Ramos (cell line): ENCODE measurements around the gene PTPRJ.

ENCODE experiments used
- in situ Hi-C: fragments of 300-500 bp; cut with MboI; formaldehyde crosslinking; loops from one replicate; pipeline ENCODE4 v1.14.3; 2022; ENCODE audit warnings: low sequenced_read_pairs; ENCODE audit not compliant: unreplicated experiment

Gene PTPRJ

GRCh38 chr11:47992959-47993820 lies 12.8 kb downstream of the PTPRJ start:
- in situ Hi-C loops = no loop called here

DNA sequence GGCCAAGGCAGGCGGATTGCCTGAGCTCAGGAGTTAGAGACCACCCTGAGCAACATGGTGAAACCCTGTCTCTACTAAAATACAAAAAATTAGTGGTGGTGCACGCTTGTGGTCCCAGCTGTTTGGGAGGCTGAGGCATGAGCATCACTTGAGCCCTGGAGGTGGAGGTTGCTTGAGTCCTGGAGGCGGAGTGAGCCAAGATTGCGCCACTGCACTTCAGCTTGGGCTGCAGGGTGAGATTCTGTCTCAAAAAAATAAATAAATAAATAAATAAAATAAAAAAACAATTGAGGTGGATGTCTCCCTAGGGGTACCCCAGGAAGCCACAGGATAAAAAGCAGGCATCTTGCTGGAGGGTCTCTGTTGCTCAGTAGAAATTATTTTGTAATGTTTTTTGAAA lies 14.1 kb downstream of the PTPRJ start:
- in situ Hi-C loops = no loop called here

DNA sequence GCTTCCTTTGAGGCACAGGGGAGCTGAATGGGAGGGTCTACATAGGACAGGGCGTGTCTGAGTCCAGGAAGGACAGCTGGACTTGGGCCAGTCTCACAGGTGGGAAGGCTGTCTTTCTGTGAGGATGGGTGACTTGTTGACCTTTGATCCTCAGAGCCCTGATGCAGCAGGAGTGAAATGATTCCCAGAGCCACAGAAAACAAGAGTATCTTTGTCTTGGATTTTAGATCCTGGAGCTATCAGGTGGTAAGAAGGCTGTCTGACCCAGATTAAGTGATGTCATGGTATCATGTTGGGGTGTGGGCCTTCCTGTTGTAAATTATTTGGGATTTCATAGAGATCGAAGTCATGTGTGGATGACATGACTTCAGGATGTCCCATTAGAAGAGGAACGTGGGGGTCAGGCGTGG lies 15.0 kb downstream of the PTPRJ start:
- in situ Hi-C loops = no loop called here

- in situ Hi-C loops = no loop called here
Measured at GRCh38 chr11:47997063-47998053, 17.0 kb downstream of the PTPRJ start.

- in situ Hi-C loops = no loop called here
Measured at GRCh38 chr11:47998345-47998732, 18.0 kb downstream of the PTPRJ start.

DNA sequence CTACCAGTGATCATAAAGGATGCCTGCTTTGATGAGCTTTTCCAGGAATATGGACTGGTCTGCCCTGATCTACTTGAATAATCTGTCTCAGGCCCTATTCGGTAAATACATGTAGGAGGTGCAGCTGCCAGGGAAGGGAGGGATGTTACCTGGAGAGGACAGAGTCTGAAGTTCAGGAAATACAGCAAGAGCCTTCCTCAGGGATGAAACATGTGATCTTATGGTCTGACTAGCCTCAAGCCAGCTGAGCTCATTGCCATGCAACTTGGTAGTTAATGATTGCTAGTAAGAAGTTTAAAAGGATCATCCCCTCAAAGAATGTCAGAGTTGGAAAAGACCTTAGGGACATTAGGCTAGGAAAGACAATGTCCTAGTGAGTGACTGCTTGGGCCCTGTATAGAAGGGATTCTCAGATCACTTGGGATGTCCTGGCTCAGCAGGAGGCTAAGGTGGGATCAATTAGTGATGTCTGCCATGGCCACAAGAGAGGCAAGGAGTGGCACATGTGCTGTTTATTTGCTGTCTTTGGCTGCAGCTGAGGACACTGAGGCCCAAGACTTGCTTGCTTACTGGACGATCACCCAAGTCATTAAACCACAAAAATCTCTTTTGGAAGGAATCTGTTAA lies 18.5 kb downstream of the PTPRJ start:
- in situ Hi-C loops = no loop called here

GRCh38 chr11:48000432-48000831 lies 20.1 kb downstream of the PTPRJ start:
- in situ Hi-C loops = no loop called here

GRCh38 chr11:48001438-48002021 lies 21.2 kb downstream of the PTPRJ start:
- in situ Hi-C loops = no loop called here

- in situ Hi-C loops = no loop called here
Measured at GRCh38 chr11:48002561-48002960, 22.2 kb downstream of the PTPRJ start.

DNA sequence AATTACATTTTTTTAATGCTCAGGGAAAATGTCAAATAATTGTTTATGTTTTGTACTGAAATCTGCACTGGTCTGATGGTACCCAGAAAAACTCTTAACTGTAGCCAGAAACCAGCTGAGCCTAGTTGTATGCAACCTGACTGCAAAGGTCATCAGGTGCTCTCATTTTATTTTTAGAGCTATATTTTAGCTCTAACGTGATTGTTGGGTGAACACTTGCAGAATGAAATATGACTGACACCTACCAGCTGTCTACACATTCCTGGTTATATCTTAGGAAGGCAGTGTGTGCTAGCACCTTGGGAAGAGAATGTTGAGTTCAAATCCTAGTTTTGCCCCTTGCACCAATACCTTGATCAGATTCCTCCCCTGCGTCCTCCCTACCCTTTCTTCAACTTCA lies 23.6 kb downstream of the PTPRJ start:
- in situ Hi-C loops = no loop called here

- in situ Hi-C loops = no loop called here
Measured at GRCh38 chr11:48004456-48004855, 24.1 kb downstream of the PTPRJ start.

GRCh38 chr11:48005136-48005535 lies 24.8 kb downstream of the PTPRJ start:
- in situ Hi-C loops = no loop called here

DNA sequence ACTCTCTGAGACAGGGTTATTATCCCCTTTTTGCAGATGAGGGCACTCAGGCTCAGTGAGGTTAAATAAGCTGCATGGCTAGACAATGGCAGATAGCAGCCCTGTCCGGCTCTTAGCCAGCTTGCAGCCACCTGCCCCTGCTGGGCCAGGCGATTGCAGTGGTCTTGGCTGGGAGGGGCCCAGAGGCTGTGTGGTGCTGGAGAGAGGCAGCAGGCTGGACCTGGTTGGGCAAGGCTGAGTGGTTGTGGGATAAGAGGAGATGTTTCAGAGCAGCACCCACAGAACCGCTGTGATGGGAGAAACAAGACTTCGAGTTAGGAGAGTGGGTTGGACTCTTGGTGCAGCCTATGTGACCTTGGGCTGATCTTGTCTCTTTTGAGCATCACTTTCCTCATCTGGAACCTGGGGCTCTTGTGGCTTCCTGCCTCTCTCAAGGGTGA lies 25.5 kb downstream of the PTPRJ start:
- in situ Hi-C loops = no loop called here

GRCh38 chr11:48006301-48006992 lies 26.1 kb downstream of the PTPRJ start:
- in situ Hi-C loops = no loop called here

GRCh38 chr11:48007677-48008076 lies 27.3 kb downstream of the PTPRJ start:
- in situ Hi-C loops = no loop called here

DNA sequence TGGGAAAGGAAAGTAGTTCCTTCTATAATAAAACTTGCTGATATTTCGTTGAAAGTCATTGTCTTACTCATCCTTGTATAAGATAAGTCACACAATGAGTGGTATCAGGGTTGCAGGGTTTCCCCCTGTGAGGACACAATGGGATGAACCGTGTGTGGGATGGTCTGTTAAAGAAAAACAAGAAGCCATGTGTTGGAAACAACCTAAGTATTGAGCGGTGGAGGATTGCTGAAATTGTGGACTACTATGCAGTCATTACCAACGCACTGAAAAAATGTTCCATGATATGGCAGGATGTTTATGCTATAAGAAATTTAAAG lies 28.6 kb downstream of the PTPRJ start:
- in situ Hi-C loops = no loop called here

DNA sequence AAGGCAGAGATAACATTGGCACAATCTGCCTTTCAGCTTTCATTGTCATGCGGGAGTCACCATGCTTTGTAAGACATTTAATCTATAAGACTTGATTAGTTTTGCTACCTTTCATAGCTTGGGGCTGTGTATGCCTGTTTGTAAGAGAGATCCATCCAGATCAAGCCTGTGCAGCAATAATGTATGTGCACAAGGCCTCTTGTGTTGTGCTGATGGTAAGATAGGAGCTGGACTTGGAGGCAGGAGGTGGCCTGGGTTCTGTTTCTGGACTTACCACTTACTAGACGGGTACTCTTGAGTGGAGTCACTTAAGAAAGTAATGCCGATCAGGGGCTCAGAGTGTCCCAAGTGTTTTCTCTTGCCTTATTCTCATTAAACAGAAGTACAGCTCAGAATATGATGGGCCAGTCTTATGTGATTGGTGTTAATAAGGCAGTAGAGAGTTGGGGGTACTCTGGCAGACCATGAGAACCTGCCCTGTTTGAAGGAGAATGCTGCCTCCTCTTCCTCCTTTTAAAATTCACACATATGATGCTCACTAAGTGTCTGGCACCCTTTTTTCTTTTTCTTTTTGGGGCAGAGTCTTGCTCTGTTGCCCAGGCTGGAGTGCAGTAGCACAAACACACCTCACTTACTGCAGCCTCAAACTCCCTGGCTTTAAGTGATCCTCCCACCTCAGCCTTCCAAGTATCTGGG lies 30.9 kb downstream of the PTPRJ start:
- in situ Hi-C loops = no loop called here

- in situ Hi-C loops = no loop called here
Measured at GRCh38 chr11:48011798-48012391, 31.5 kb downstream of the PTPRJ start.
